ENCODE results near the gene PRR5L. TPM values are rescaled to one million over a fixed set of nuclear protein-coding genes. Genes with fewer than 3 reads are reported as not detected.
A peak's percentile ranks its signal among the peaks of the same experiment; 100 is the strongest.

Gene PRR5L
- total and polyA plus RNA-seq, 9 of the 15 experiments (the other 6 are each of a cell fraction or from before 2014, with no cell fraction given), result 0.11 to 0.60 (median 0.36) TPM; not detected in 2

DNA sequence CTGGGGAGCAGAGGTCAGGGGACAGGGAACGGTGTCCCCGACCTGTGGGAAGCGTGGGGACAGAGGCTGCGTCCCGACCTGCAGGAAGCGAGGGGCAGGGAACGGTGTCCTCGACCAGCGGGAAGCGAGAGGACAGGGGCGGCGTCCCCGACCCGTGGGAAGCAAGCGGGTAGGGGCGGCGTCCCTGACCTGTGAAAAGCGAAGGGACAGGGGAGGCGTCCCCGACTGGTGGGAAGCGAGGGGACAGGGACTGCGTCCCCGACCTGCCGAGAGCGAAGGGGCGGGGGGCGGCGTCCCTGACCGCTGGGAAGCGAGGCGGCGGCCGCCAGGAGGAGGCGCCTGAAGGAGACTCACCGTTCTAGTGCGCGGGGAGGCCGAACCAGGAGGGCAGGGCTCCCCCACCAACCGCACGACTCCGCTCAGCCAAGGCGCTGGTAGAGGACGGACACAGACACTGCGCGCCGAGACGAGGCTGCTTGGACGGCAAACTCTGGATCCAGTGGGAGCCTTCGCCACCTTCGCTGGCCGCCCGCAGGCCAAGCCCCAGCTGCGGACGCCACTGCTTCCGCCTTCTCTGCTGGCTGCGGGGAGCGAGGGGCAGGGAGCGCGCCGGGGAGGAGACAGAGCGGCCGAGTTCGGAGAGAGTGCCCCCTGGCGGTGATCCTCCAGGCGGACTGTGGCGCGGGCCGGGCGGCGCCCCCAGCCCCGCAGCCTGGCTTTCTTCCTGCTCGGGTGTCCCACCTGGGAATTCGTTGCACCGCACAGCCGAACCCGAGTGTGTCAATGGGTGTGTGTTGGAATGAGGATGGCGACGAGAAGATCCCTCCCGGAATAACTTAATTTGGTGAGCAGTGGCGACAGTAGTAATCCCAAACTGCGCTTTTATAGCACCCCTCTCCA lies 213.9 kb downstream of the PRR5L start, which contains the start of gene TRAF6 (continued):
- TF ChIP-seq, protein P1, sequence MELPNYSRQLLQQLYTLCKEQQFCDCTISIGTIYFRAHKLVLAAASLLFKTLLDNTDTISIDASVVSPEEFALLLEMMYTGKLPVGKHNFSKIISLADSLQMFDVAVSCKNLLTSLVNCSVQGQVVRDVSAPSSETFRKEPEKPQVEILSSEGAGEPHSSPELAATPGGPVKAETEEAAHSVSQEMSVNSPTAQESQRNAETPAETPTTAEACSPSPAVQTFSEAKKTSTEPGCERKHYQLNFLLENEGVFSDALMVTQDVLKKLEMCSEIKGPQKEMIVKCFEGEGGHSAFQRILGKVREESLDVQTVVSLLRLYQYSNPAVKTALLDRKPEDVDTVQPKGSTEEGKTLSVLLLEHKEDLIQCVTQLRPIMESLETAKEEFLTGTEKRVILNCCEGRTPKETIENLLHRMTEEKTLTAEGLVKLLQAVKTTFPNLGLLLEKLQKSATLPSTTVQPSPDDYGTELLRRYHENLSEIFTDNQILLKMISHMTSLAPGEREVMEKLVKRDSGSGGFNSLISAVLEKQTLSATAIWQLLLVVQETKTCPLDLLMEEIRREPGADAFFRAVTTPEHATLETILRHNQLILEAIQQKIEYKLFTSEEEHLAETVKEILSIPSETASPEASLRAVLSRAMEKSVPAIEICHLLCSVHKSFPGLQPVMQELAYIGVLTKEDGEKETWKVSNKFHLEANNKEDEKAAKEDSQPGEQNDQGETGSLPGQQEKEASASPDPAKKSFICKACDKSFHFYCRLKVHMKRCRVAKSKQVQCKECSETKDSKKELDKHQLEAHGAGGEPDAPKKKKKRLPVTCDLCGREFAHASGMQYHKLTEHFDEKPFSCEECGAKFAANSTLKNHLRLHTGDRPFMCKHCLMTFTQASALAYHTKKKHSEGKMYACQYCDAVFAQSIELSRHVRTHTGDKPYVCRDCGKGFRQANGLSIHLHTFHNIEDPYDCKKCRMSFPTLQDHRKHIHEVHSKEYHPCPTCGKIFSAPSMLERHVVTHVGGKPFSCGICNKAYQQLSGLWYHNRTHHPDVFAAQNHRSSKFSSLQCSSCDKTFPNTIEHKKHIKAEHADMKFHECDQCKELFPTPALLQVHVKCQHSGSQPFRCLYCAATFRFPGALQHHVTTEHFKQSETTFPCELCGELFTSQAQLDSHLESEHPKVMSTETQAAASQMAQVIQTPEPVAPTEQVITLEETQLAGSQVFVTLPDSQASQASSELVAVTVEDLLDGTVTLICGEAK (IDR thresholded peaks at IDR 0.05), result peak; percentile 56
- TF ChIP-seq, protein P1 (CRISPR knock-in tag; IDR thresholded peaks at IDR 0.05), result no peak
- TF ChIP-seq, protein P2, sequence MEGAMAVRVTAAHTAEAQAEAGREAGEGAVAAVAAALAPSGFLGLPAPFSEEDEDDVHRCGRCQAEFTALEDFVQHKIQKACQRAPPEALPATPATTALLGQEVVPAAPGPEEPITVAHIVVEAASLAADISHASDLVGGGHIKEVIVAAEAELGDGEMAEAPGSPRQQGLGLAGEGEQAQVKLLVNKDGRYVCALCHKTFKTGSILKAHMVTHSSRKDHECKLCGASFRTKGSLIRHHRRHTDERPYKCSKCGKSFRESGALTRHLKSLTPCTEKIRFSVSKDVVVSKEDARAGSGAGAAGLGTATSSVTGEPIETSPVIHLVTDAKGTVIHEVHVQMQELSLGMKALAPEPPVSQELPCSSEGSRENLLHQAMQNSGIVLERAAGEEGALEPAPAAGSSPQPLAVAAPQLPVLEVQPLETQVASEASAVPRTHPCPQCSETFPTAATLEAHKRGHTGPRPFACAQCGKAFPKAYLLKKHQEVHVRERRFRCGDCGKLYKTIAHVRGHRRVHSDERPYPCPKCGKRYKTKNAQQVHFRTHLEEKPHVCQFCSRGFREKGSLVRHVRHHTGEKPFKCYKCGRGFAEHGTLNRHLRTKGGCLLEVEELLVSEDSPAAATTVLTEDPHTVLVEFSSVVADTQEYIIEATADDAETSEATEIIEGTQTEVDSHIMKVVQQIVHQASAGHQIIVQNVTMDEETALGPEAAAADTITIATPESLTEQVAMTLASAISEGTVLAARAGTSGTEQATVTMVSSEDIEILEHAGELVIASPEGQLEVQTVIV (CRISPR knock-in tag; IDR thresholded peaks at IDR 0.05; ENCODE audit: borderline replicate concordance), result no peak
- TF ChIP-seq ZNF133 (CRISPR knock-in tag; IDR thresholded peaks at IDR 0.05) (no peak), SRSF9 (IDR thresholded peaks at IDR 0.05; ENCODE audit: borderline replicate concordance, low read depth, low read length) (no peak), POLR2H (tag; IDR thresholded peaks at IDR 0.05; ENCODE audit: low read depth) (0 out of 2 replicates have a peak, but pooled peaks have one; percentile 24), CCAR2 (IDR thresholded peaks at IDR 0.05; ENCODE audit: low read depth, low read length) (no peak), ZBTB8A (IDR thresholded peaks at IDR 0.05; ENCODE audit: partially characterized antibody) (no peak), ZFX (CRISPR knock-in tag; IDR thresholded peaks at IDR 0.05) (peak; percentile 98), HNRNPL (IDR thresholded peaks at IDR 0.05; ENCODE audit: low read depth, low read length) (no peak), ZNF165 (CRISPR knock-in tag; IDR thresholded peaks at IDR 0.05; ENCODE audit: borderline replicate concordance) (no peak), NUFIP1 (IDR thresholded peaks at IDR 0.05; ENCODE audit: partially characterized antibody) (no peak)
- TF ChIP-seq, protein P3, sequence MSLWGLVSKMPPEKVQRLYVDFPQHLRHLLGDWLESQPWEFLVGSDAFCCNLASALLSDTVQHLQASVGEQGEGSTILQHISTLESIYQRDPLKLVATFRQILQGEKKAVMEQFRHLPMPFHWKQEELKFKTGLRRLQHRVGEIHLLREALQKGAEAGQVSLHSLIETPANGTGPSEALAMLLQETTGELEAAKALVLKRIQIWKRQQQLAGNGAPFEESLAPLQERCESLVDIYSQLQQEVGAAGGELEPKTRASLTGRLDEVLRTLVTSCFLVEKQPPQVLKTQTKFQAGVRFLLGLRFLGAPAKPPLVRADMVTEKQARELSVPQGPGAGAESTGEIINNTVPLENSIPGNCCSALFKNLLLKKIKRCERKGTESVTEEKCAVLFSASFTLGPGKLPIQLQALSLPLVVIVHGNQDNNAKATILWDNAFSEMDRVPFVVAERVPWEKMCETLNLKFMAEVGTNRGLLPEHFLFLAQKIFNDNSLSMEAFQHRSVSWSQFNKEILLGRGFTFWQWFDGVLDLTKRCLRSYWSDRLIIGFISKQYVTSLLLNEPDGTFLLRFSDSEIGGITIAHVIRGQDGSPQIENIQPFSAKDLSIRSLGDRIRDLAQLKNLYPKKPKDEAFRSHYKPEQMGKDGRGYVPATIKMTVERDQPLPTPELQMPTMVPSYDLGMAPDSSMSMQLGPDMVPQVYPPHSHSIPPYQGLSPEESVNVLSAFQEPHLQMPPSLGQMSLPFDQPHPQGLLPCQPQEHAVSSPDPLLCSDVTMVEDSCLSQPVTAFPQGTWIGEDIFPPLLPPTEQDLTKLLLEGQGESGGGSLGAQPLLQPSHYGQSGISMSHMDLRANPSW (CRISPR knock-in tag; IDR thresholded peaks at IDR 0.05), result no peak

Data from K562 (cell line).